H1 (cell line): ENCODE results near the gene RTKN. TPM values are rescaled to one million over a fixed set of nuclear protein-coding genes. Genes with fewer than 3 reads are reported as not detected.
A peak's percentile ranks its signal among the peaks of the same experiment; 100 is the strongest.

Experiments
- CTCF ChIA-PET: fragments of 300-600 bp; sonication (Branson Sonifier 250); formaldehyde crosslinking; loops from one replicate; lab custom pipeline; 2021; ENCODE audit not compliant: partially characterized antibody; lab: Charles Lee
- POLR2A ChIA-PET: fragments of 300-600 bp; sonication (Branson Sonifier 250); formaldehyde crosslinking; loops from one replicate; lab custom pipeline; 2021; ENCODE audit warnings: inconsistent platforms; ENCODE audit not compliant: partially characterized antibody; lab: Charles Lee
- DNase-seq, 2 experiments: peaks; one replicate each; pipeline versions ENCODE4 v3.0.0 to v3.0.0-alpha.2; 2010 to 2022; ENCODE audit warnings: low spot score in 2 of 2, low read depth in 1 of 2, mixed read lengths in 1 of 2
- FAIRE-seq: peaks from 2 replicates; lab custom pipeline; 2011; peaks lifted over from hg19 to GRCh38; lab: Jason Lieb, UNC
- H2AFZ ChIP-seq: 2 replicates; pipeline ENCODE4 v1.8.1; 2012; ENCODE audit warnings: low read length, inconsistent platforms
- H2AK5ac ChIP-seq: 2 replicates; pipeline ENCODE4 v1.6.1; 2013; ENCODE audit warnings: low read depth, low read length
- H2BK120ac ChIP-seq: replicated peaks from 2 replicates; pipeline ENCODE3; 2013; ENCODE audit warnings: low read depth, low read length, inconsistent platforms
- H2BK12ac ChIP-seq: 2 replicates; pipeline ENCODE4 v1.6.1; 2013; ENCODE audit warnings: low read depth, low read length
- H2BK15ac ChIP-seq: 2 replicates; pipeline ENCODE4 v1.6.1; 2013; ENCODE audit warnings: low read length
- H2BK20ac ChIP-seq: 2 replicates; pipeline ENCODE4 v1.6.1; 2013; ENCODE audit warnings: low read length
- H2BK5ac ChIP-seq: 2 replicates; pipeline ENCODE4 v1.6.1; 2013; ENCODE audit warnings: low read depth, low read length
- H3K14ac ChIP-seq: 2 replicates; pipeline ENCODE4 v1.6.1; 2013; ENCODE audit warnings: inconsistent platforms; ENCODE audit not compliant: insufficient read length
- H3K18ac ChIP-seq: 2 replicates; pipeline ENCODE4 v1.6.1; 2013; ENCODE audit warnings: low read length; ENCODE audit errors: extremely low read depth
- H3K23ac ChIP-seq: 2 replicates; pipeline ENCODE4 v1.6.1; 2013; ENCODE audit warnings: inconsistent platforms; ENCODE audit not compliant: insufficient read length
- H3K23me2 ChIP-seq: 2 replicates; pipeline ENCODE4 v1.6.1; 2013; ENCODE audit warnings: low read depth, low read length
- H3K27ac ChIP-seq: 2 replicates; pipeline ENCODE4 v1.6.1; 2011; ENCODE audit warnings: low read depth, low read length, inconsistent platforms
- H3K27me3 ChIP-seq, 4 experiments: replicated peaks in 1 of 4; 1 replicate in 1 of 4; 2 replicates in 3 of 4; pipeline versions ENCODE4 v1.6.1 to v1.8.1; 2011 to 2013; ENCODE audit warnings: low read length in 3 of 4, mild to moderate bottlenecking in 3 of 4, inconsistent platforms in 2 of 4, mixed read lengths in 2 of 4, moderate library complexity in 1 of 4; ENCODE audit not compliant: control insufficient read depth in 3 of 4, insufficient read depth in 3 of 4; ENCODE audit errors: extremely low read depth in 1 of 4
- H3K36me3 ChIP-seq, 4 experiments: 2 replicates each; pipeline versions ENCODE4 v1.6.1 to v1.8.1; 2011 to 2013; ENCODE audit warnings: mild to moderate bottlenecking in 4 of 4, low read length in 3 of 4, moderate library complexity in 2 of 4, control low read depth in 1 of 4, inconsistent platforms in 1 of 4; ENCODE audit not compliant: insufficient read depth in 4 of 4, control insufficient read depth in 2 of 4
- H3K4ac ChIP-seq: replicated peaks from 2 replicates; pipeline ENCODE3; 2013; ENCODE audit warnings: low read length, low read depth, mixed read lengths, inconsistent platforms; ENCODE audit not compliant: insufficient read length
- H3K4me1 ChIP-seq, 4 experiments: replicated peaks in 1 of 4; 1 replicate in 1 of 4; 2 replicates in 3 of 4; pipeline versions ENCODE4 v1.6.1 to v1.8.1; 2011 to 2013; ENCODE audit warnings: low read length in 3 of 4, inconsistent platforms in 2 of 4, mixed read lengths in 1 of 4; ENCODE audit not compliant: insufficient read depth in 4 of 4, control insufficient read depth in 3 of 4
- H3K4me2 ChIP-seq, 2 experiments: 2 replicates each; pipeline versions ENCODE4 v1.6.1 to v1.8.1; 2011 to 2013; ENCODE audit warnings: low read depth in 2 of 2, low read length in 2 of 2, control low read depth in 1 of 2, inconsistent platforms in 1 of 2, mild to moderate bottlenecking in 1 of 2; ENCODE audit not compliant: insufficient read depth in 1 of 2
- H3K4me3 ChIP-seq, 4 experiments: fragments of 200-600, 300-600 bp in 1 of 4; sonication (generic), shearing (Covaris generic), sonication (Bioruptor Twin) in 1 of 4; 2 replicates each; pipeline versions ENCODE4 v1.5.1 to v1.8.1; 2011 to 2016; ENCODE audit warnings: low read length in 4 of 4, low read depth in 3 of 4, control low read depth in 2 of 4, inconsistent platforms in 2 of 4, mild to moderate bottlenecking in 2 of 4, mixed read lengths in 1 of 4, moderate library complexity in 1 of 4; ENCODE audit not compliant: insufficient read depth in 2 of 4; ENCODE audit errors: extremely low read depth in 1 of 4
- H3K56ac ChIP-seq: replicated peaks from 2 replicates; pipeline ENCODE3; 2013; ENCODE audit warnings: low read depth, mild to moderate bottlenecking, mixed read lengths, low read length, inconsistent platforms; ENCODE audit not compliant: insufficient read length
- H3K79me1 ChIP-seq: 2 replicates; pipeline ENCODE4 v1.6.1; 2013; ENCODE audit warnings: low read depth, low read length, control low read depth
- H3K79me2 ChIP-seq, 2 experiments: 2 replicates each; pipeline versions ENCODE4 v1.6.1 to v1.8.1; 2012 to 2013; ENCODE audit warnings: low read length in 2 of 2, mild to moderate bottlenecking in 2 of 2, inconsistent platforms in 1 of 2; ENCODE audit not compliant: insufficient read depth in 2 of 2, control insufficient read depth in 1 of 2
- H3K9ac ChIP-seq, 4 experiments: replicated peaks in 1 of 4; 1 replicate in 1 of 4; 2 replicates in 3 of 4; pipeline versions ENCODE4 v1.6.1 to v1.8.1; 2011 to 2013; ENCODE audit warnings: low read depth in 3 of 4, low read length in 3 of 4, control low read depth in 2 of 4, mild to moderate bottlenecking in 2 of 4, moderate library complexity in 2 of 4, inconsistent platforms in 1 of 4; ENCODE audit errors: extremely low read depth in 1 of 4
- H3K9me3 ChIP-seq, 2 experiments: 2 replicates each; pipeline versions ENCODE4 v1.6.1 to v1.8.1; 2012 to 2013; ENCODE audit warnings: mild to moderate bottlenecking in 2 of 2, moderate library complexity in 2 of 2, control low read depth in 1 of 2, inconsistent platforms in 1 of 2, low read depth in 1 of 2, low read length in 1 of 2, mixed read lengths in 1 of 2; ENCODE audit not compliant: insufficient read depth in 2 of 2
- H4K20me1 ChIP-seq, 2 experiments: replicated peaks in 1 of 2; 2 replicates each; pipeline versions ENCODE3 to v1.8.1; 2011 to 2013; ENCODE audit warnings: inconsistent platforms in 2 of 2, low read length in 2 of 2, mild to moderate bottlenecking in 1 of 2; ENCODE audit not compliant: insufficient read depth in 2 of 2, control insufficient read depth in 1 of 2
- H4K5ac ChIP-seq: 2 replicates; pipeline ENCODE4 v1.6.1; 2013; ENCODE audit warnings: low read length, low read depth, mixed read lengths, inconsistent platforms; ENCODE audit not compliant: insufficient read length
- H4K8ac ChIP-seq: 2 replicates; pipeline ENCODE4 v1.8.0; 2013; ENCODE audit warnings: mild to moderate bottlenecking, moderate library complexity, low read length, inconsistent platforms; ENCODE audit not compliant: insufficient read depth; ENCODE audit errors: extremely low read depth
- H4K91ac ChIP-seq: replicated peaks from 2 replicates; pipeline ENCODE3; 2013; ENCODE audit warnings: low read length, mixed read lengths, inconsistent platforms; ENCODE audit not compliant: insufficient read length
- BRCA1 ChIP-seq: IDR thresholded peaks from 2 replicates; pipeline ENCODE4 v1.6.1; 2012; ENCODE audit warnings: low read depth, low read length, improper control_type of control experiment
- CBX8 ChIP-seq: fragments of 300-800, 300-1000 bp; sonication (generic); IDR thresholded peaks from 2 replicates; pipeline ENCODE4 v1.7.1; 2016; ENCODE audit warnings: low read depth, low read length, borderline replicate concordance
- E2F6 ChIP-seq: IDR thresholded peaks from 2 replicates; pipeline ENCODE4 v1.6.1; 2012; ENCODE audit warnings: inconsistent platforms
- EZH2 ChIP-seq: fragments of 200-600 bp; sonication (generic); IDR thresholded peaks from 2 replicates; pipeline ENCODE4 v1.7.1; 2012; ENCODE audit warnings: low read depth, mild to moderate bottlenecking, moderate library complexity, low read length, inconsistent platforms; ENCODE audit not compliant: severe bottlenecking
- KDM1A ChIP-seq: fragments of 200-600, 300-600 bp; sonication (generic); IDR thresholded peaks from 2 replicates; pipeline ENCODE4 v1.7.1; 2016; ENCODE audit warnings: mild to moderate bottlenecking, low read length, borderline replicate concordance
- MAFK ChIP-seq: IDR thresholded peaks from 2 replicates; pipeline ENCODE4 v1.6.1; 2012; ENCODE audit warnings: low read depth, mild to moderate bottlenecking, improper control_type of control experiment, low read length
- SIRT6 ChIP-seq: IDR thresholded peaks from one replicate; pipeline ENCODE4 v1.7.1; 2012; ENCODE audit warnings: low read length, inconsistent platforms
- SP1 ChIP-seq: IDR thresholded peaks from 2 replicates; pipeline ENCODE4 v1.6.1; 2011; ENCODE audit warnings: low read depth, low read length
- SP4 ChIP-seq: IDR thresholded peaks from 2 replicates; pipeline ENCODE4 v1.6.1; 2012; ENCODE audit warnings: low read length, inconsistent platforms
- WGBS, 2 experiments: shearing (Covaris generic) in 1 of 2; methylation state at CpG; one replicate each; pipeline versions ENCODE4 v1.1.6 to v1.1.7; 2013 to 2015; ENCODE audit warnings: low lambda C conversion rate in 2 of 2, mixed read lengths in 2 of 2, inconsistent platforms in 1 of 2, low coverage in 1 of 2, missing lambda C conversion rate in 1 of 2; ENCODE audit not compliant: insufficient replicate concordance in 2 of 2, insufficient coverage in 1 of 2, insufficient read length in 1 of 2; ENCODE audit errors: extremely low coverage in 1 of 2, missing lambda C conversion rate in 1 of 2; 5-methylcytosine and 5-hydroxymethylcytosine counted together
- polyA plus RNA-seq, 7 experiments: library from polyadenylated mRNA; depleted of rRNA in 3 of 7; stranded (reverse) in 5 of 7; unstranded in 2 of 7; fragments of >200 nt in 5 of 7; fragments of 200-250 nt in 2 of 7; gene quantifications; 1 replicate in 5 of 7; 2 replicates in 1 of 7; 4 replicates in 1 of 7; pipeline versions ENCODE4 v1.2.1 to v1.2.3, GENCODE V29; 2011 to 2013; ENCODE audit warnings: missing spikeins in 2 of 7, mixed read lengths in 2 of 7
- total RNA-seq: library from RNA; stranded (reverse); fragmentation: NEBNext Ultra II Directional; extraction: Animal tissue kit (Norgen Biotek cat#: 25700); gene quantifications from 2 replicates; pipeline ENCODE4 v1.2.1, GENCODE V29; 2021

RTKN gene
- total and polyA plus RNA-seq, 2 of the 8 experiments (the other 6 are each of a cell fraction or from before 2014, with no cell fraction given) = 40.2 to 54.1 TPM

- TF ChIP-seq KDM1A = no peak
- no peak for TF ChIP-seq CBX8
- TF ChIP-seq EZH2 = no peak
- no peak for TF ChIP-seq SP1
- no peak for TF ChIP-seq BRCA1
- no peak for TF ChIP-seq E2F6
- TF ChIP-seq SIRT6 = no peak
- no peak for TF ChIP-seq MAFK
- no peak for TF ChIP-seq SP4
- Histone ChIP-seq H4K5ac (no peak overlapping the region), H3K36me3 (peaks cover 0 to 5% (median 1%) of the 10 kb centered on the region in 4 experiments; a peak in 1 of 8 replicates), H4K91ac (no peak overlapping the region), H3K9ac (no peak overlapping the region; a peak in 1 of 7 replicates), H3K14ac (no peak overlapping the region), H4K20me1 (peaks cover 6 to 14% of the 10 kb centered on the region in 2 experiments), H3K79me2 (peaks cover 4 to 47% of the 10 kb centered on the region in 2 experiments; a peak in 2 of 4 replicates), H2BK15ac (no peak overlapping the region), H2AFZ (no peak overlapping the region), H3K4me3 (no peak overlapping the region), H3K23me2 (peaks cover 6% of the 10 kb centered on the region; the same call in 1 of the 2 replicates), H3K27me3 (no peaks in the 10 kb centered on the region), H3K4ac (no peak overlapping the region), H3K23ac (no peak overlapping the region), H3K4me1 (peaks cover 4 to 24% (median 17%) of the 10 kb centered on the region in 4 experiments; a peak in 6 of 7 replicates), H3K4me2 (peak overlapping the region in 1 of 2 experiments; percentile 11; a peak in 1 of 4 replicates), H3K79me1 (peaks cover 22% of the 10 kb centered on the region), H3K18ac (no peak overlapping the region), H3K9me3 (no peaks in the 10 kb centered on the region), H4K8ac (no peak overlapping the region; the same call in 1 of the 2 replicates), H2BK120ac (no peak overlapping the region), H2BK5ac (no peak overlapping the region), H3K27ac (no peak overlapping the region), H3K56ac (no peak overlapping the region), H2BK12ac (no peak overlapping the region), H2AK5ac (peak overlapping the region; percentile 25), H2BK20ac (no peak overlapping the region)
- 100% methylated on average over 1 of the region's 1 CpG; no CpG with 5 or more reads in 1 of the 2 experiments for WGBS, 2 experiments
- FAIRE-seq = no peak
- ChIA-PET POLR2A (interaction anchor here (1.5 to 3.9 kb wide), 3 partner anchors 10 to 19 kb away, joined by 4 to 66 read pairs (median 42); partner anchors contain the start of genes INO80B and WBP1), CTCF (interaction anchor here (1.0 to 3.1 kb wide), 3 partner anchors 13 to 137 kb away, joined by 3 to 16 read pairs (median 3); partner anchors contain the start of gene WBP1)
- DNase-seq = no peak
Measured at GRCh38 chr2:74438248-74438647, 3.5 kb downstream of the RTKN start.
